ENCODE measurements around the gene OTOP3. TPM values are rescaled to one million over a fixed set of nuclear protein-coding genes. Genes with fewer than 3 reads are reported as not detected.

OTOP3 gene
- total RNA-seq, 1 donor from 2014 or later: not detected

GRCh38 chr17:74986206-74986576 lies 50.5 kb downstream of the OTOP3 start:
- DNase-seq (ENCODE audit: low read depth): no peak

- peak; percentile 81 for DNase-seq (ENCODE audit: low read depth)
Measured at GRCh38 chr17:74987418-74987908, 51.8 kb downstream of the OTOP3 start, which contains the start of gene CDR2L. Gene CDR2L, plus strand, starts transcription at chr17:74987632. Its CDS starts 412 bp downstream, at chr17:74988044.

DNA sequence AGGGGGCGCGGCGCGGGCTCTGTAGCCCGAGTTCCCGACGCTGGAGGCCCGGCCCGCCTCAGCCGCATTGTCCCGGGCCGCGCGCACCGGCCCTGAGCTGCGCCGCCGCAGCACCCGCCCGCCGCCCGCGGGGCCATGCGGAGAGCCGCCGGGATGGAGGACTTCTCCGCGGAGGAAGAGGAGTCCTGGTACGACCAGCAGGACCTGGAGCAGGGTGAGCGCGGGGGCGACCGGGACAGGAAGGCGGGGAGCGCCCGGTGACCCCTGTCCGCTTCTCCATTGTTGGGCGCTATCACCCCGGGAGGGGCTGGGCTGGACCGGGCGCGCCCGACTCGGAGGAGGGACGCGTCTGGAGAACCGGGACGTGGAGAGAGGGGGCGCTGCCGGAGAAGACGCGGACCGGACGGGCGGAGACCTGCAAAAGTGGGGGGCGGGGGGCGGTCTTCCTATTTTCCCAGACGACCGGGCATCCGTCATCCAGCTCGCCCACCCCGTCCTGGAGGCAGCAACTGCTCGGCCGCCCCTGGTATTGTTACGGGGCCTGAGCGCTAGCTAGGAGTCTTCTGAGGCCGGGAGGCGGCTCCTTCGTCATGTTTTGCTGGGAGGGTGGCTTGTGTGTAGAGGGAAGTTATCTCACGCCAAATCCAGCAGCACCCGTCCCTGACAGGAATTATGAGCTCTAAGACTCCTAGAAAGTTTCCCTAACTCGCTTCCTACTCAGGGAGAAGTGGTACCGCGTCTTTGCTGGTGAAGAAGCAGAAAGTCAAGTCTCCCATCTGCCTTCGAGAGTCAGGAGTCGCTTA lies 52.4 kb downstream of the OTOP3 start:
- DNase-seq (ENCODE audit: low read depth): no peak

DNA sequence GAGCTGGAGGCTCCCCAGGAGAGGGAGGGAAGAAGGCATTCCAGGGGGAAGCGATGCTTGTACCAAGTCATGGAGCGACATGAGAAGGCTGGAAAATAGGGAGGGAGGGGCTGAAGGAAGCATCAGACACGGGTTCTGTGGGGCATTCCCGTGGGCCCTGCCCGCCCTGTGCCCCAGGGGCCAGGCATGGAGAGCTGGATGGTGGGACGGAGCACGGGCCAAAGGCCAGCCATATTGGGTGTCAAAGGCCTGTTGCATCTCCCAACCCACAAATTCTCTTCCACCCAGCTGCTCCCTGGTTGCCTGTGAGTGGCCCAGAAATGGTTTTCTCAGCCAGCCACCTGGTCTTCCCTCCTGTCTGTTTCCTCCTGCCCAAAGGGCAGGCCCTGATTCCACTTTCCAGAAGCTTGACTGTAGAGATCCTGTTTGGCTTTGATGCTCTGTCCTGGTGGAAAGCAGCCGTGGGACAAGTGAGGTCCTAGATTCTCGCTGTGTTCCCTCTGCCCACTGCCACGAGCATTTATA lies 54.9 kb downstream of the OTOP3 start:
- no peak for DNase-seq (ENCODE audit: low read depth)

- peak; percentile 36 for DNase-seq (ENCODE audit: low read depth)
Measured at GRCh38 chr17:74992223-74992622, 56.5 kb downstream of the OTOP3 start.

GRCh38 chr17:74994440-74994839 lies 58.7 kb downstream of the OTOP3 start:
- DNase-seq (ENCODE audit: low read depth): peak; percentile 86

DNA sequence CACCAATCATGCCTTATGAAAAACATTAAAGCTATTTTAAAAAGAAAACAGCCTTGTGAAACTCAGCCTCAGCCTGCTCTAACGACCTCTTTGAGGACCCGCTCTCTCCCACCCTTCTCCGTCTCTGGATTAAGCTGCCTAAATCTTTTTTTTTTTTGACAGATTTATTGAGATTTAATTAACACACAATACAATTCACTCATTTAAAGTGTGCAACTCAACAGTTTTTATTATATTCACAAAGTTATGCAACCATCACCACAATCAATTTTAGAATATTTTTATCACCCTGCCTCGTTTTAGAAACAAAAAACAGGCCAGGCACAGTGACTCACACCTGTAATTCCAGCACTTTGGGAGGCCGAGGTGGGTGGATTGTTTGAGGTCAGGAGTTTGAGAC lies 60.1 kb downstream of the OTOP3 start:
- no peak for DNase-seq (ENCODE audit: low read depth)

DNA sequence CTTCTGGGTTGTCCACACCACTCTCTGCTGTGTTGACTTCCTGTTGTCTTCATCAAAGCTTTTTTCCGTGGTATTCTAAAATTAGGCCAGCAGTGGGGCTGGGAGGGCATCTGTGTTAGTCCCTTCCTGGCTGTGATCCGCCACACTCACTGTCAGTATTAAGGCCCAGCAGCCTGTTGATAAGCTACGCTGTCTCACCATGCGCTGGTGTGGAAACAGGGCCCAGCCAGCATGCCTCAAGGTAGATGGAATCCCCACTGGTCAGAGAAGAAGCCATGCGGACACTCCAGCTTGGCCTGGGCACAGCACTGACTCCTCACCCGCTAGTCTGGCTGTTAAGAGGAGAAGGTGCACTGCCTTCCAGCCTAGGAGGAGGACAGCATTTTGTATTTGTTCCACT lies 63.1 kb downstream of the OTOP3 start:
- no peak for DNase-seq (ENCODE audit: low read depth)

- no peak for DNase-seq (ENCODE audit: low read depth)
Measured at GRCh38 chr17:74999523-74999922, 63.8 kb downstream of the OTOP3 start.

Other genes with a start within 250 kb of the OTOP3 start
- gene CD300LF, start 223.0 kb upstream of the OTOP3 start, total RNA-seq: not detected in 2 replicates
- 0.20 and 0.52 TPM in 2 replicates for gene RAB37, start 198.6 kb upstream of the OTOP3 start, total RNA-seq
- 28.6 and 61.1 TPM in 2 replicates for gene NHERF1, start 187.3 kb upstream of the OTOP3 start, total RNA-seq
- 29.2 and 29.3 TPM in 2 replicates for gene NAT9, start 159.6 kb upstream of the OTOP3 start, total RNA-seq
- 0.10 TPM in 1 of 2 replicates, not detected in the other for gene GRIN2C, start 76.0 kb upstream of the OTOP3 start, total RNA-seq
- 30.6 and 31.3 TPM in 2 replicates for gene FDXR, start 62.9 kb upstream of the OTOP3 start, total RNA-seq
- gene FADS6, start 42.3 kb upstream of the OTOP3 start, total RNA-seq: not detected in 2 replicates
- gene USH1G, start 12.6 kb upstream of the OTOP3 start, total RNA-seq: not detected in 2 replicates
- not detected in 2 replicates for gene OTOP2, start 11.6 kb upstream of the OTOP3 start, total RNA-seq
- gene HID1, start 36.9 kb downstream of the OTOP3 start, total RNA-seq: 3.9 and 6.9 TPM in 2 replicates
- gene CDR2L, start 51.7 kb downstream of the OTOP3 start, total RNA-seq: 36.8 and 69.2 TPM in 2 replicates
- 19.9 and 40.8 TPM in 2 replicates for gene MRPL58, start 76.8 kb downstream of the OTOP3 start, total RNA-seq
- gene ATP5PD, start 111.1 kb downstream of the OTOP3 start, total RNA-seq: 266 and 415 TPM in 2 replicates
- gene KCTD2, start 111.3 kb downstream of the OTOP3 start, total RNA-seq: 13.4 and 29.6 TPM in 2 replicates
- gene SLC16A5, start 152.1 kb downstream of the OTOP3 start, total RNA-seq: 35.6 and 165 TPM in 2 replicates
- 1.2 and 14.2 TPM in 2 replicates for gene ARMC7, start 174.1 kb downstream of the OTOP3 start, total RNA-seq
- gene NT5C, start 195.8 kb downstream of the OTOP3 start, total RNA-seq: 22.9 and 77.3 TPM in 2 replicates
- gene JPT1, start 218.6 kb downstream of the OTOP3 start, total RNA-seq: 171 and 366 TPM in 2 replicates
- 96.6 and 151 TPM in 2 replicates for gene SUMO2, start 247.1 kb downstream of the OTOP3 start, total RNA-seq